Sigmoid colon (tissue), 7 donors: ENCODE measurements around the gene RRM2. TPM values are rescaled to one million over a fixed set of nuclear protein-coding genes. Genes with fewer than 3 reads are reported as not detected.

ENCODE experiments used
- DNase-seq: peaks from one replicate; pipeline ENCODE4 v3.0.0-alpha.2; 2019
- H3K27ac ChIP-seq, 4 donors: fragments of 200-600 bp; sonication (generic); one replicate each; pipeline ENCODE4 v1.5.1; 2016 to 2019; ENCODE audit warnings: mild to moderate bottlenecking in 1 of 4
- H3K27me3 ChIP-seq, 3 donors: fragments of 200-600 bp; sonication (generic); one replicate each; pipeline ENCODE4 v1.5.1; 2019; ENCODE audit warnings: mild to moderate bottlenecking in 1 of 3
- H3K36me3 ChIP-seq, 4 donors: fragments of 200-600 bp; sonication (generic); one replicate each; pipeline ENCODE4 v1.5.1; 2016 to 2019
- H3K4me1 ChIP-seq, 4 donors: fragments of 200-600 bp; sonication (generic); one replicate each; pipeline ENCODE4 v1.5.1; 2017 to 2019
- H3K4me3 ChIP-seq, 4 donors: fragments of 200-600 bp; sonication (generic); one replicate each; pipeline ENCODE4 v1.5.1; 2017 to 2019; ENCODE audit warnings: mild to moderate bottlenecking in 2 of 4, moderate library complexity in 1 of 4
- H3K9me3 ChIP-seq, 4 donors: fragments of 200-600 bp in 3 of 4; sonication (generic) in 3 of 4; one replicate each; pipeline versions ENCODE4 v1.5.1 to v1.6.1; 2013 to 2019
- CTCF ChIP-seq, 4 experiments: fragments of 450-650 bp in 3 of 4; fragments of 200-600 bp in 1 of 4; IDR thresholded peaks; one replicate each; pipeline ENCODE4 v1.5.1; 2016 to 2019; ENCODE audit warnings: antibody characterized with exemption in 4 of 4, mild to moderate bottlenecking in 3 of 4, moderate library complexity in 2 of 4
- EP300 ChIP-seq, 4 donors: sonication (generic); formaldehyde crosslinking; IDR thresholded peaks; one replicate each; pipeline ENCODE4 v1.6.1; 2017; ENCODE audit warnings: antibody characterized with exemption in 4 of 4
- POLR2A ChIP-seq, 2 donors: fragments of 450-650 bp; IDR thresholded peaks; one replicate each; pipeline ENCODE4 v1.6.1; 2016; ENCODE audit warnings: antibody characterized with exemption in 2 of 2, mild to moderate bottlenecking in 2 of 2, moderate library complexity in 2 of 2
- POLR2AphosphoS5 ChIP-seq, 4 donors: sonication (generic); formaldehyde crosslinking; IDR thresholded peaks; one replicate each; pipeline ENCODE4 v1.6.1; 2017; ENCODE audit warnings: antibody characterized with exemption in 4 of 4
- WGBS, 2 donors: extraction: QIAGEN DNeasy Blood & Tissue Kit; methylation state at CpG; one replicate each; pipeline ENCODE4 v1.1.7; 2013; 5-methylcytosine and 5-hydroxymethylcytosine counted together
- intact Hi-C: fragments of 100-400 bp; cut with DNase I; formaldehyde crosslinking; loops from one replicate; pipeline ENCODE4 v1.15.1; 2023
- polyA plus RNA-seq, 3 donors: library from polyadenylated mRNA; stranded (reverse); fragments of 200-250 nt; gene quantifications; one replicate each; pipeline ENCODE4 v1.2.3, GENCODE V29; 2013
- total RNA-seq, 4 donors: library from RNA; depleted of rRNA; stranded (reverse); fragments of >200 nt; gene quantifications; one replicate each; pipeline ENCODE4 v1.1.0, GENCODE V29; 2016
- donor health status: healthy with polysubstance abuse.
- donor health status: Bipolar disorder and iron deficiency.
- donor health status: healthy.

Gene RRM2
- total and polyA plus RNA-seq, 7 donors: 0.16 to 65.8 (median 6.9) TPM; not detected in 1

GRCh38 chr2:10160203-10160955, 37.8 kb downstream of the RRM2 start:
- intact Hi-C loops: no loop called here
- Histone ChIP-seq H3K27me3 (no peaks in the 10 kb centered on the region), H3K4me1 (no peaks in the 10 kb centered on the region), H3K9me3 (no peaks in the 10 kb centered on the region), H3K36me3 (no peaks in the 10 kb centered on the region), H3K27ac (no peak overlapping the region), H3K4me3 (no peak overlapping the region)
- DNase-seq: no peak
- no peak for TF ChIP-seq CTCF (IDR thresholded peaks at IDR 0.05)
- no peak for TF ChIP-seq POLR2AphosphoS5 (IDR thresholded peaks at IDR 0.05)
- TF ChIP-seq POLR2A (IDR thresholded peaks at IDR 0.05): no peak
- TF ChIP-seq EP300 (IDR thresholded peaks at IDR 0.05): no peak
- 89 to 94% methylated on average over 13 of the region's 13 CpGs for WGBS, 2 donors

GRCh38 chr2:10161206-10161931, 38.8 kb downstream of the RRM2 start:
- no peaks in the 10 kb centered on the region for H3K4me1 ChIP-seq
- no peak for DNase-seq
- H3K27ac ChIP-seq: no peak overlapping the region
- no peaks in the 10 kb centered on the region for H3K27me3 ChIP-seq
- no peaks in the 10 kb centered on the region for H3K9me3 ChIP-seq
- TF ChIP-seq CTCF (IDR thresholded peaks at IDR 0.05) (peak in 1 of 4 experiments; percentile 8), EP300 (IDR thresholded peaks at IDR 0.05) (no peak)
- no peak overlapping the region for H3K4me3 ChIP-seq
- WGBS, 2 donors: 23 to 75% methylated on average over 12 of the region's 12 CpGs
- intact Hi-C loops: no loop called here
- no peaks in the 10 kb centered on the region for H3K36me3 ChIP-seq

- no peak for DNase-seq
- Histone ChIP-seq H3K36me3 (no peaks in the 10 kb centered on the region), H3K27me3 (no peaks in the 10 kb centered on the region), H3K4me3 (no peak overlapping the region), H3K4me1 (no peaks in the 10 kb centered on the region), H3K9me3 (no peaks in the 10 kb centered on the region), H3K27ac (no peak overlapping the region)
- intact Hi-C loops: no loop called here
- TF ChIP-seq CTCF (IDR thresholded peaks at IDR 0.05): no peak
- 22 to 70% methylated on average over 22 of the region's 22 CpGs for WGBS, 2 donors
Measured at GRCh38 chr2:10161961-10162441, 39.5 kb downstream of the RRM2 start.

GRCh38 chr2:10162586-10163497, 40.3 kb downstream of the RRM2 start:
- no peak for DNase-seq
- H3K4me1 ChIP-seq: no peaks in the 10 kb centered on the region
- TF ChIP-seq POLR2AphosphoS5 (IDR thresholded peaks at IDR 0.05): no peak
- no peak for TF ChIP-seq EP300 (IDR thresholded peaks at IDR 0.05)
- no peak for TF ChIP-seq POLR2A (IDR thresholded peaks at IDR 0.05)
- no peak for TF ChIP-seq CTCF (IDR thresholded peaks at IDR 0.05)
- WGBS, 2 donors: 57 to 84% methylated on average over 18 of the region's 18 CpGs
- no peak overlapping the region for H3K4me3 ChIP-seq
- no peak overlapping the region for H3K27ac ChIP-seq
- no peaks in the 10 kb centered on the region for H3K9me3 ChIP-seq
- intact Hi-C loops: no loop called here
- no peaks in the 10 kb centered on the region for H3K36me3 ChIP-seq
- no peaks in the 10 kb centered on the region for H3K27me3 ChIP-seq
